HL-60 (cell line): ENCODE results near the gene GP9.
"Not testable (repeated sequence)": the region's sequence is repeated elsewhere in the genome, so short reads cannot be mapped to it uniquely, and the experiment has no call there.

Experiments used
- DNase-seq, 2 experiments: peaks; one replicate each; pipeline ENCODE4 v3.0.0-alpha.2; 2010 to 2020; ENCODE audit warnings: low read depth in 1 of 2, low spot score in 1 of 2
- H3K27ac ChIP-seq: fragments of 250-450 bp; sonication (Bioruptor Pico); replicated peaks from 2 replicates; pipeline ENCODE4 v1.5.1; 2020; ENCODE audit warnings: mild to moderate bottlenecking, moderate library complexity
- H3K27me3 ChIP-seq: fragments of 250-450 bp; sonication (Bioruptor Pico); 2 replicates; pipeline ENCODE4 v1.5.1; 2021; ENCODE audit warnings: mild to moderate bottlenecking, moderate library complexity; ENCODE audit not compliant: insufficient read depth, poor library complexity, severe bottlenecking
- H3K4me3 ChIP-seq: replicated peaks from 2 replicates; pipeline ENCODE4 v1.5.1; 2011; ENCODE audit warnings: mild to moderate bottlenecking, control low read depth, low read length; ENCODE audit not compliant: insufficient read depth
- CTCF ChIP-seq: IDR thresholded peaks from one replicate; pipeline ENCODE4 v1.5.1; 2011; ENCODE audit warnings: low read length, control low read depth, inconsistent platforms; ENCODE audit not compliant: insufficient read depth
- GABPA ChIP-seq: IDR thresholded peaks from 2 replicates; pipeline ENCODE4 v1.6.1; 2012; ENCODE audit warnings: low read depth
- POLR2AphosphoS5 ChIP-seq: IDR thresholded peaks from 2 replicates; pipeline ENCODE4 v1.6.1; 2012; ENCODE audit warnings: low read depth
- REST ChIP-seq: IDR thresholded peaks from 2 replicates; pipeline ENCODE4 v1.6.1; 2012; ENCODE audit warnings: low read depth; ENCODE audit not compliant: insufficient replicate concordance
- SPI1 ChIP-seq: IDR thresholded peaks from 2 replicates; pipeline ENCODE4 v1.6.1; 2012; ENCODE audit warnings: low read depth, mild to moderate bottlenecking, borderline replicate concordance

GP9 gene

DNA sequence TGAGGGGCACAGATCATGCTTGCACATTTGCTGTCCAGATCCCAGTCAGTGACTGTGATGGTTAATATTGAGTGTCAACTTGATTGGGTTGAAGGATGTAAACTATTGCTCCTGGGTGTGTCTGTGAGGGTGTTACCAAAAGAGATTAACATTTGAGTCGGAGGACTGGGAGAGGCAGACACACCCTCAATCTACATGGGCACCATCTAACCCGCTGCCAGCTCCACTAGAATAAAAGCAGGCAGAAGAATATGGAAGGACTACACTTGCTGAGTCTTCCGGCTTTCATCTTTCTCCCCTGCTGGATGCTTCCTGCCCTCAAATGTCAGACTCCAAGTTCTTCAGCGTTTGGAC lies 5.1 kb downstream of the GP9 start:
- Histone ChIP-seq H3K4me3 (no peak overlapping the region), H3K27me3 (no peaks in the 10 kb centered on the region), H3K27ac (no peak overlapping the region)
- no peak for DNase-seq
- TF ChIP-seq CTCF (no peak), POLR2AphosphoS5 (no peak), REST (no peak), GABPA (no peak), SPI1 (no peak)

GRCh38 chr3:129067719-129068118 lies 7.1 kb downstream of the GP9 start:
- not testable (repeated sequence) for H3K4me3 ChIP-seq, H3K27ac ChIP-seq, H3K27me3 ChIP-seq
- peak in 1 of 2 experiments; percentile 8 for DNase-seq

- Histone ChIP-seq H3K27me3 (no peaks in the 10 kb centered on the region), H3K27ac (no peak overlapping the region), H3K4me3 (peak overlapping the region; percentile 26)
- DNase-seq = peak in 1 of 2 experiments; percentile 7
- no peak for TF ChIP-seq POLR2AphosphoS5
- TF ChIP-seq SPI1 = no peak
- no peak for TF ChIP-seq CTCF
- TF ChIP-seq GABPA = no peak
- no peak for TF ChIP-seq REST
These were observed 7.8 kb downstream of the GP9 start for GRCh38 chr3:129068291-129068886.

- H3K27me3 ChIP-seq = not testable (repeated sequence)
These were observed 8.9 kb downstream of the GP9 start for GRCh38 chr3:129069313-129070085.

More at GRCh38 chr3:129069313-129070085, 8.9 kb downstream of the GP9 start:
- H3K4me3 ChIP-seq, DNase-seq, H3K27ac ChIP-seq: not testable (repeated sequence)
